ELR (cell line): ENCODE results near the gene MARK4.

ENCODE experiments used
- DNase-seq: peaks from one replicate; pipeline ENCODE4 v3.0.0-alpha.2; 2015; ENCODE audit warnings: low read depth

MARK4 gene

DNA sequence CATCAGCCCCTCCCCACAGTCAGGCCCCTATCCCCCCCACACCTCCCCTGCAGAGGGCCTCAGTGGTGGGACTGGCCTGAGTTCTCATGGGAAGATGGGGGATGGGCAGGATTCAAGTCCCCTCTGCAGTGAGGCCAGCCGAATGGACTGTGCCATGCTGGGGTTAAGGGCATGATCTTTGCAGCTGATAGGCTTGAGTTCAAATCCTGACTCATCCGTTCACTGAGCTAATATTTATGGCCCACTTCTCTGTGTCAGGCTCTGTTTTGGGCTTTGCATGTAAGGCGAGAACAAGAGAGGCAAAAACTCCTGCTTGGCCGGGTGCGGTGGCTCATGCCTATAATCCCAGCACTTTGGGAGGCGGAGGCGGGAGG, 20.7 kb downstream of the MARK4 start:
- DNase-seq = no peak

DNA sequence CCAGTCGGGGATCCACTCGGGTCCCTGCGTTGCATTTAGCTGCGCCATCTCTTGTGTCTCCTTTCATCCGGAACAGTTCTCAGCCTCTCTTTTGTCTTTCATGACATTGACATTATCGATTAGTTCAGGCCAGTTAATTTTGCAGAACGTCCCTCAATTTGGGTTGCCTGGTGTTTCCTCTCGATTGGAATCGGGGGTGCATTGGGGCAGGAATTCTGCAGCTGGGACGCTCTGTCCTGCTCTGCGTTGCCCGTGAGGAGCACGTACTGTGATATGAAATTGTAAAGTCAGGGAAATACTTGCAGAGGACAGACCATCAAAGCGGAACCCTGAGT, 22.4 kb downstream of the MARK4 start:
- DNase-seq = no peak

GRCh38 chr19:45275370-45275971, 24.4 kb downstream of the MARK4 start:
- DNase-seq = no peak

DNA sequence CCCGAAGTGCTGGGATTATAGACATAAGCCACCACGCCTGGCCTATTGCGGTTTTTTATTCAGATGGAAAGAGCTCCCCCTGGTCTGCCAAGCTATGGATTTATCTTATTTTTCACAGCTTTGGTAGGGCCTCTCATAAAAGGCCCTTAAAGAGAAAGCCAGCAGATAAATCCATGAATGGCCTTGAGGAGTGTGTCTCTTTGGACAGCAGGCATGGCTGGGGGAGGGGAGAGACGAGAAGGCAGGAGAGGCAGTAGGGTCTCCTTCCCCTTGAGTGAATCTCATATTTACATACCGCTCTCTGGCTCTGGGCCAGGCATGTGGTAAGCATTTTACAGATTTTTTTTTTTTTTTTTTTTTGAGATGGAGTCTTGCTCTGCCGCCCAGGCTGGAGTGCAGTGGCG, 25.2 kb downstream of the MARK4 start:
- DNase-seq = no peak

DNA sequence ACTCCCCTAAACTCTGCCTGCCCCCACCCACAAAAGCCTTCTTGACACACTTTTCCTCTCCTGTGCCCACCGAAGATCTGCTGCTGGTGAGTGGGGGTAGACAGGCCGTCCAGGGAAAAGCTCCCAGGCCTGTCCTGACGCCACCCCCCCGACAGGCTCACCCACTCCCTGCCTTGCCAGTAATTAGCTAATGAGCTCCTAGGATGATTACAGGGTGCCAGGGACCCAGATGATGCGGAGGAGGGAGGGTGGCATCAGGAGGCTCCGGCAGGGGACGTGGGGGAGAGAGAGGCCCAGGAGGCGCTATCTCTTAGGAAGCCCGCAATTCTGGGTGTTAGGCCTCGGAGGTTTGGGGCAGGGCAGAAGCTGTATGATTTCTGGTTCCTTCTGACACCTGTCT, 27.0 kb downstream of the MARK4 start:
- DNase-seq = no peak

DNA sequence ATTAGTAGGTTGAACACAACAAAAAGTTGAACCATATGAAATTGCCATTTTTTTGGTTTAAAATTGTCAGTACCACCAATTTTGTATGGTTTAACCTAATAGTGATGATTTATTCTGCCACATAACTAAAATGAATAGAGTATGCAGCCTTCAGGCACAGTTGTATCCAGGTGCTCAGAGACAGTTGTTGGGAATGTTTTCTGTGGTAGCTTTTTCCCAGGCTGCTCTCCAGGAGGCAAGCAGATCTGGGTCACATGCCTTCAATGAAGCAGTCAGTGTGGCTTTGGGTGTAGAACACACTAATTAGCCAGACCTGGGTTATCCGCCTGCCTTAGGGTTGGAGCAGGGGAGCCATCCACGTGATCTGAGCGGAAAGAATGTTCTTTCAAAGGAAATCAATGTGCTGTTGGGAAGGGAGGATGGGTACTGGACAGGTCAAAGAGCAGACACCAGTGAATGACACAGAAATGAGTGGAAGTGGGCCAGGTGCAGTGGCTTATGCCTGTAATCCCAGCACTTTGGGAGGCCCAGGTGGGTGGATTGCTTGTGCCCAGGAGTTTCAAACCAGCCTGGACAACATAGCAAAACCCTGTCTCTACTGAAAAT, 28.6 kb downstream of the MARK4 start:
- no peak for DNase-seq

- no peak for DNase-seq
Measured at GRCh38 chr19:45280471-45280961, 29.4 kb downstream of the MARK4 start.

DNA sequence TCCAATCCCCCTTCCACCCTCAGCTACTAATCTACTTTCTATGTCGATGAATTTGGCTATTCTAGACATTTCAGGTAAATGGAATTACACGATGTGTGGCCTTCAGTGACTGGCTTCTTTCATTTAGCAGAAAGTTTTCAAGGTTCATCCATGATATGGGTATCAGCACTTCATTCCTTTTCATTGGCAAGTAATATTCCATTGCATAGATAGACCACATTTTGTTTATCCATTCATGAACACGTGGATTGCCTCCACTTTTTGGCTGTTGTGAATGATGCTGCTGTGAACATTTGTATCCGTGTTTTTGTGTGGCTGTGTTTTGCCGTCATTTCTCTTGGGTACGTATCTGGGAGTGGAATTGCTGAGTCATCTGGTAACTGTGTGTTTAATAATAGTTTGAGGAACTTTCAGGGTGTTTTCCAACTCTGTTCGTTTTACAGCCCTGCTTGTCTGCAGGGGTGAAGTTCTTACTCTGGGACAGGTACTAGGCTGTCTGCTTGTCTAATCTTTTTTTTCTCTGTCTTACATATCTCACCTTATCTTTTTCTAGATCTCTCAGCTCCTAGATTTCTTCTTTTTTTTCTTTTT, 32.5 kb downstream of the MARK4 start:
- no peak for DNase-seq

DNA sequence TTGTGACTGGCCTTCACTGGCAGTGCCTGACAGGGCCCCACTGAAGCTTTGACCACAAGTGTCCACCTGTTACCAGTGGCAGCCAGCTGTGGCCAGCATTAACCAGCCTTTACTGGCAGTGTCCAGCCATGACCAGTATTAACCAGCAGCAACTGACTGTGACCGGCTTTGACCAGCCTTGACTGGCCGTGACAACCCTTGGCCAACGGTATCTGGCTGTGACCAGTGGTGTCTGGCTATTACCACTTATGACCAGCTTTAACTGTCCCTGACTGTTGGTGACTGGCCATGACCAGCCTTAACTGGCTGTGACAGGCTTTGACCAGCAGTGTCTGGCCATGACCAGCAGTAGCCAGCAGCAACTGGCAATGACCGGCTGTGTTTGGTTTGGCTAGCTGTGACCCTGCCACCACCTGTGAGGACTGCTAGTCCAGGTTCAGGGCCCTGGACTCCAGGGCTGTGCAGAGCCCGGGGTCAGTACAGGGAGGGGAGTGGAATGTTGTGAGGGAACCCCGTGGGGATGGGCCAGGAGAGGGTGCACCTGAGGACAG, 39.4 kb downstream of the MARK4 start:
- no peak for DNase-seq

DNA sequence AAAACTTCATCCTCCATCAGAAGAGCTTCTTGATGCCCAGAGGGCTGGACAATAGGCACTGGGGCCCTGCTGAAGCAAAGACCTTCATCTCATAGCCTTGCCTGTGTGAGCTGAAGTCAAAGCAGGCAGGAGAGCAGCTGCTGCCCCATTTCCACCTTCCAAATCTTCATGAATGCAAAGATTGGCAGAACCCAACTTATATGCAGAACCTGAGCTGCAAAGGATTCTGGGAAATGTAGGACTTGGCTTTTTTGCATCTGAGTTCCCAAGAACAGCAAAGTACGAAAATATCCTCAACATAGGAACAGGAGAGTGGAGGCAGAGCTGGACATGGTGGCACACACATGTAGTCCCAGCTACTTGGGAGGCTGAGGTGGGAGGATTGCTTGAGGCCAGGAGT, 40.8 kb downstream of the MARK4 start:
- no peak for DNase-seq

GRCh38 chr19:45293682-45294081, 42.6 kb downstream of the MARK4 start:
- DNase-seq = no peak

DNA sequence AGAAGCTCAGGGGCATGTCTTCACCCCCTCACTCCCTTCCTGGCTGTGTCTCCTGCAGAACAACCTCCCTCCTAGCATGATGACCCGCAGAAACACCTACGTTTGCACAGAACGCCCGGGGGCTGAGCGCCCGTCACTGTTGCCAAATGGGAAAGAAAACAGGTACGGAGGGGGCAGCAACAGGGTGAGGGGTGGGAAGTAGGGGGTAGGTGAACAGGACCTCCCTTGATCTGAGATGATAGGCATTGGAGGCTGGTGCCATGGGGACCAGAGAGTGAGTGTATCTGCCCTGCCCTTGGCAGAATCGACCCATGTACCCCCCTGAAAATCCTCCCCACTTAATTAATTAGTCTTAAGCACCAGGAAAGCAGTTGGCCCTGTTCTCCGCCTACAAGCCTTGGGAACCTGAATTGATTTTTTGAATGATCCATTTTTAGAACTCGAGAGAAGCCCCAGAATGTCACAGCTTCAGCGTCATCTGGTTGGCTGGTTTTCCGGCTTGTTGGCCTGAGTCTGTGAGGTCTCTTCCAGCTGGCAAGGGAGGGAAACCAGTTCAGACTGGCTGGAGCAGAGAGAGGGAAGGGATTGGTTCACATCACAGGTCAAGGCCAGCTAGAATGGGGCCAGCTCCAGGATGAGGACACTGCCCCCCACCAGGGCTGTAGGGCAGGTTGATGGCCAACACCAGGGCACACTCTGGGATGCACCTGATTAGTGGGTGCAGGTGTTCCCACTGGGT, 43.4 kb downstream of the MARK4 start:
- DNase-seq = no peak

- no peak for DNase-seq
Measured at GRCh38 chr19:45295873-45296272, 44.8 kb downstream of the MARK4 start.

GRCh38 chr19:45296355-45296754, 45.3 kb downstream of the MARK4 start:
- no peak for DNase-seq

DNA sequence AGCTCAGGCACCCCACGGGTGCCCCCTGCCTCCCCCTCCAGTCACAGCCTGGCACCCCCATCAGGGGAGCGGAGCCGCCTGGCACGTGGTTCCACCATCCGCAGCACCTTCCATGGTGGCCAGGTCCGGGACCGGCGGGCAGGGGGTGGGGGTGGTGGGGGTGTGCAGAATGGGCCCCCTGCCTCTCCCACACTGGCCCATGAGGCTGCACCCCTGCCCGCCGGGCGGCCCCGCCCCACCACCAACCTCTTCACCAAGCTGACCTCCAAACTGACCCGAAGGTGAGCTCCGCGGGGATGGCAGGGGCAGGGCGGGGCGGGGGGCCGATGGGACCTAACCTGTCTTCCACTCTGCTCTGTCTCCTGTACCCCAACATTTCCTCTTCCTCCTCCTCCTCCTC, 46.6 kb downstream of the MARK4 start:
- DNase-seq = no peak

DNA sequence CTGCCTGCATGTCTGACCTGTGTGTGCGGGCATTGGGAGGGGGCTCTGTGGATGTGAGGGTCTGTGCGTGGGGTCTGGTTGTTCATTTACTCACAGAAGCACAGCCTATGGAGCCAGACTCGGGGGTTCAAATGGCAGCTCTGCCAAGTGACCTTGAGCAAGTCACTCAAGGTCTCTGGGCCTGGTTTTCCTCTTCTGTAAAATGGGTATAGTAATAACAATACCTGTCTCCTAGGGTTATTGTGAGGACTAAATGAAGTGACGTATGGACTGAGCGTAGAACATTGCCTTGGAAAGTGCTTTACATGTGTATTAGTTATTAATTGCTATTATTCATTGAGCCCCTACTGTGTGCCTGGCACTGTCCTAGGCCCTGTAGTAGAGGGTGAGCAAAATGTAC, 47.2 kb downstream of the MARK4 start:
- no peak for DNase-seq

GRCh38 chr19:45299719-45300118, 48.6 kb downstream of the MARK4 start:
- DNase-seq = no peak

GRCh38 chr19:45302416-45302815, 51.3 kb downstream of the MARK4 start:
- DNase-seq = no peak

DNA sequence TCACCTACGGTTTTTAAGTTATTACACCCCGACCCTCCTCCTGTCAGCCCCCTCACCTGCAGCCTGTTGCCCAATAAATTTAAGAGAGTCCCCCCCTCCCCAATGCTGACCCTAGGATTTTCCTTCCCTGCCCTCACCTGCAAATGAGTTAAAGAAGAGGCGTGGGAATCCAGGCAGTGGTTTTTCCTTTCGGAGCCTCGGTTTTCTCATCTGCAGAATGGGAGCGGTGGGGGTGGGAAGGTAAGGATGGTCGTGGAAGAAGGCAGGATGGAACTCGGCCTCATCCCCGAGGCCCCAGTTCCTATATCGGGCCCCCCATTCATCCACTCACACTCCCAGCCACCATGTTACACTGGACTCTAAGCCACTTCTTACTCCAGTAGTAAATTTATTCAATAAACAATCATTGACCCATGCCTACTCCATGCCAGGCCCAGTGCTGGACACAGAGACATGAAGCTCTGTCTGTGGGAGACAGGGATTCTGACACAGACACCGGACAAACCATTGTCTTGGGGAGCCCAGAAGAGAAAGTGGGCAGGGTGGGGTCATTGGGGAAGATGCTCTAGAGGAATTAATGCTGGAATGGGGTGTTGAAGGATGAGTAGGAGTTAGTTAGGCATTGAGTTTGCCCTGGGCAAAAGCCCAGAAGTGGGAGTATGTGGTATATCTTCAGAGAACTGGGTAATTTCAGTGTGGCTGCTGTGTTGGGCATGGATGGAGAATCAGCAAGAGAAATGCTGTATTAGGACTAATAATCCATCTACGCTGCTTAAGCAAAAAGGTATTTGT, 52.4 kb downstream of the MARK4 start:
- DNase-seq = no peak

- no peak for DNase-seq
Measured at GRCh38 chr19:45304141-45304926, 53.3 kb downstream of the MARK4 start.

- DNase-seq = no peak
Measured at GRCh38 chr19:45305007-45305406, 53.9 kb downstream of the MARK4 start.
